HG03432 (cell line): ENCODE measurements around the gene UPK1B.
"Not testable (repeated sequence)": the region's sequence is repeated elsewhere in the genome, so short reads cannot be mapped to it uniquely, and the experiment has no call there.

Experiments used
- ATAC-seq: cut with Tn5 transposase; IDR thresholded peaks from one replicate; pipeline ENCODE4 v1.9.1; 2021; ENCODE audit warnings: mild to moderate bottlenecking, moderate library complexity; ENCODE audit not compliant: unreplicated experiment

Gene UPK1B

DNA sequence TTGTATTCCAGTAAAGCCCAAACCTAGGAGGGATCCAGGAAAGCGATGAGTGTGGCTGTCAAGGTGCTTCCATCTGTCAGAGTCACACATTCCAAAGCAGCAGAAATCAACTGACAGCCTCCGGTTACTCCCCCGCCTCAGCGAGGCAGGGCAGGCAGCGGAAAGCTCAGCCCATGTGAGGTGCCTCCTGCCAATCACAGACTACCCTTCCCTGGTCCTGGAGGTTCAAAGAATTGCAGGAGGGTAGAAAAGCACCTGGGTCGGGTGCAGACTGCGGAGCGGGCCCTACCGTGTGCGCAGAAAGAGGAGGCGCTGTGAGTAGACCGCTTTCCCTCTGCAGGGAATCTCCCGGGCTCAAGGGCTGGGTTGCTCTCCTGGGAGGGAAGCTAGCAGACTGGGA is at the start of gene UPK1B:
Gene UPK1B (plus strand): TSS at position 274 of the 400 bp plus-strand sequence. CDS start 13,144 bp downstream, outside the sequence.
- no peak for ATAC-seq

DNA sequence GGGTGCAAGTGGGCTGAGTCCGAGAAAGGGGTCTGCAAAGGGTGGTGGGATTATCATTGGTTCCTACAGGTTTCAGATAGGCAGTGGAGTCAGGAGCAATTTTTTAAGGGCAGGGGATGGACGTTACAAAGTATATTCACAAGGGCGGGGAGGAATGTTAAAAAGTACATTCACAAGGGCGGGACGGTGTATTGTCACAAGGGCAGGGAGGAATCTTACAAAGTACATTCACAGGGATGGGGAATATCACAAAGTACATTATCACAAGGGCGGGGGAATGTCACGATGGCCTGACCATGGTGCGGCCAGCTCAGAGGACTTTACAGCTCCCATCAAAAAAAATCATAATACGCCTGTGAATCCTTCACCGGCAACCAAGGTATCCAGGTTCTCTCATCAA is 48.1 kb upstream of the UPK1B start:
- no peak for ATAC-seq

DNA sequence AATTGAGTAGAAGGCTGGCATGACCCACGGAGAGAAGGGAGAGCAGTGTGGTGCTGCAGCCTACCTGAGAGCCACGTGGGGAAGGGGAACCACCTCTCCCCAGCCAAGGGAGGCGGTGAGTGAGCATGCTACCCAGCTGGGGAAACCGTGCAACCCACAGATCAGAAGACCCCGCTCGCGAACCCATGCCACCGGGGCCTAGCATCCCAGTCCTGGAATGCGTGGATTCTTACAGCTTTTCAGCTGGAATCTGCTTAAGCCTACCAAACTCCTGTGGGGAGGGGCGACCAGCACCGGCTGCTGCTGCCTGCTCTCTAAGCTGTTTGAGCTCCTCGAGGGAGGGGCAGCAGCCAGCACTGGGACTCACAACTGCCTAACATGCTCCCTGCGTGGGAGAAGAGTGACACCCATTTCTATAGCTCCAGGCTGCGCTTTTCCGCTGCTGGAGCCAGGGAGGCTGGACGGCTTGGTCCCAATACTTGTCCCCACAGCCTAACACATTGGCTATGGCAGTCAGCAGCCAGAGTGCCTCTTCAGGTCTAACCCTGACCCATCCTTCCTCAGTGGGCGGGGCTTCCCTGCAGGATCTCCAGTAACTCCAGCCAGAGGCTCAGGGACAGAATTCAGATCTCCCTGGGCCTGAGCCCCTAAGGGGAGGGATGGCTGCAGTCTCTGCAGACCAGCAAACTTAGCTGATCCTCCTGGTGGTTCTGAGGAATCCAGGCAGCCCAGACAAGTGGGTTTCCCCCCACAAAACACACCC is 47.5 kb upstream of the UPK1B start:
- ATAC-seq = no peak

DNA sequence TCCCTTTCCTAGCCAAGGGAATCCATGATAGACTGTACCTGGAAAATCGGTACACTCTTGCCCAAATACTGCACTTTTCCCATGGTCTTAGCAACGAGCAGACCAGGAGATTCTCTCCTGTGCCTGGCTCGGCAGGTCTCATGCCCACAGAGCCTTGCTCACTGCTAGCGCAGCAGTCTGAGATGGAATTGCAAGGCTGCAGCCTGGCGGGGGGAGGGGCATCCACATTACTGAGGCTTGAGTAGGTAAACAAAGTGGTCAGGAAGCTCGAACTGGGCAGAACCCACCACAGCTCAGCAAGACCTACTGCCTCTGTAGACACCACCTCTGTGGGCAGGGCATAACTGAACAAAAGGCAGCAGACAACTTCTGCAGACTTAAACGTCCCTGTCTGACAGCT is 43.1 kb upstream of the UPK1B start:
- not testable (repeated sequence) for ATAC-seq

DNA sequence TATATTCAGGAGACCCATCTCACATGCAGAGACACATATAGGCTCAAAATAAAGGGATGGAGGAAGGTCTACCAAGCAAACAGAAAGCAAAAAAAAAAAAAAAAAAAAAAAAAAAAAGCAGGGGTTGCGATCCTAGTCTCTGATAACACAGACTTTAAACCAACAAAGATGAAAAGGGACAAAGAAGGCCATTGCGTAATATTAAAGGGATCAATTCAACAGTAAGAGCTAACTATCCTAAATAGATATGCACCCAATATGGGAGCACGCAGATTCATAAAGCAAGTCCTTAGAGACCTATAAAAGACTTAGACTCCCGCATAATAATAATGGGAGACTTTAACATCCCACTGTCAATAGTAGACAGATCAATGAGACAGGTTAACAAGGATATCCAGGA is 41.1 kb upstream of the UPK1B start:
- not testable (repeated sequence) for ATAC-seq

DNA sequence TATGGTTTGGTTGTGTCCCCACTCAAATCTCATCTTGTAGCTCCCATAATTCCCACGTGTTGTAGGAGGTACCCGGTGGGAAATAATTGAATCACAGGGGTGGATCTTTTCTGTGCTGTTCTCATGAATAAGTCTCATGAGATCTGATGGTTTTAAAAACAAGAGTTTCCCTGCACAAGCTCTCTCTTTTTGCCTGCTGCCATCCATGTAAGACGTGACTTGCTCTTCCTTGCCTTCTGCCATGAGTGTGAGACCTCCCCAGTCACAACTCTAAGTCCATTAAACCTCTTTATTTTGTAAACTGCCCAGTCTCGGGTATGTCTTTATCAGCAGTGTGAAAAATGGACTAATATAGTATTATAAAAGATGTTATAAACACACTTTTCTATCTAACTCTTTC is 34.0 kb upstream of the UPK1B start:
- not testable (repeated sequence) for ATAC-seq

DNA sequence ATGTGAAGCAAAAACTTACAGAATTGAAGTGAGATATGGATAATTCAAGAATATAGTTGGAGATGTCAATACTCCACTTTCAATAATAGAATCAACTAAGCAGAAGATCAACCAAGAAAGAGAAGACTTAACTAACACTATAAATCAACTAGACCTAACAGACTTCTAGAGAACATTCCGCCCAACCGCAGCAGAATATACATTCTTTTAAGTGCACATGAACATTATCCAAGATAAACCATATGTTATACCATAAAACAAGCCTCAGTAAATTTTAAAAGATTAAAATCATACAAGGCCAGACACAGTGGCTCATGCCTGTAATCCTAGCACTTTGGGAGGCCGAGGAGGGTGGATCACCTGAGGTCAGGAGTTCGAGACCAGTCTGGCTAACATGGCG is 32.9 kb upstream of the UPK1B start:
- no peak for ATAC-seq

DNA sequence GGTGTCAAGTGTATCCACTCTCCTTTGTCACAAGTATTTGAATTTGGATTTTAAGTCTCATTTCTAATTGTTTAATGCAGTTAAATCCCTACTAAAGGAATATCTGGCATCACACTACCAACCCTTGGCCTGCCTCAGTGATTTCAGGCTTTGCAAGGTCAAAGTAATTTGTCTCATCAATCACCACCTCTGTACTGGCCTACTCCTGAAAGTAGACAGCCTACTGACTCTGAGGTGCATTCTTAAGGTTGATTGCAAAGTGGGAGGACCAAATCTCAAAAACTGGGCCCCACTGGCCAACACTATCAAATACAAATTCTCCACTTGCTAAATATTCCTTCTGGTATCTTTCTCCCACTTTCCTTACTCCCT is 28.3 kb upstream of the UPK1B start:
- ATAC-seq = peak; percentile 32

DNA sequence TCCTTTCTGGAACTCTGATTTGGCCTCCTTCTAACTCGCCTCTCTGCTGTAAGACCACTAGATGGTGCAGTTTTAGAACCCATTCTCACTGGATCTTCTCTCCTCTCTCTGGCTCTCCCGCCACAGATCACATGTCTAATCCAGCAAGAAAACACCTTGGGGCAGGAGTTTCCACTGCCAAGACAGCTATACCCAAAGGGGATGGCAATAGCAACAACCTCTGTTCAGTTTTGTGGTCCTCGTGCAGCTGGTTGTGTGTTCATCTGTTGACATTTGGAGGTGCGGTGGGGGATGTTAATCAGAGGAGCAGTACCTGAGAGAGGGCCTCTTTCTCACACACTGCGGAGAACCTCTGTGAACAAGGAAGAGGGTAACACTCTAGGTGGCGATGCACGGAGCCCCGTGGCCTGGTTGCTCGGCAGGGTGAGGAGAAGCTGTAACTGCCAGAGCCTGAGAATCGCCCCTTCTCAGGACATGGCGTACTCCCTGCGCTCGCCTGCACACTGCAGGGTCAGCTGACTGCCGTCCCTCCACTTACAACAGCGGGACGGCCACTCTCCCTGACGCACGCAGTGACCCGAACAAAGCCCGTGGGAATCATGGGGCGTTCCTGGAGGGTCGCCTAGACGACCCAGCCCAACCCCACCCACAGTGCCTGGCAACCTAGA is 27.8 kb upstream of the UPK1B start, which contains the start of gene TEX55:
Gene TEX55 (plus strand): TSS at position 666 of the 668 bp plus-strand sequence. CDS start 25 bp downstream, outside the sequence.
- peak; percentile 83 for ATAC-seq

DNA sequence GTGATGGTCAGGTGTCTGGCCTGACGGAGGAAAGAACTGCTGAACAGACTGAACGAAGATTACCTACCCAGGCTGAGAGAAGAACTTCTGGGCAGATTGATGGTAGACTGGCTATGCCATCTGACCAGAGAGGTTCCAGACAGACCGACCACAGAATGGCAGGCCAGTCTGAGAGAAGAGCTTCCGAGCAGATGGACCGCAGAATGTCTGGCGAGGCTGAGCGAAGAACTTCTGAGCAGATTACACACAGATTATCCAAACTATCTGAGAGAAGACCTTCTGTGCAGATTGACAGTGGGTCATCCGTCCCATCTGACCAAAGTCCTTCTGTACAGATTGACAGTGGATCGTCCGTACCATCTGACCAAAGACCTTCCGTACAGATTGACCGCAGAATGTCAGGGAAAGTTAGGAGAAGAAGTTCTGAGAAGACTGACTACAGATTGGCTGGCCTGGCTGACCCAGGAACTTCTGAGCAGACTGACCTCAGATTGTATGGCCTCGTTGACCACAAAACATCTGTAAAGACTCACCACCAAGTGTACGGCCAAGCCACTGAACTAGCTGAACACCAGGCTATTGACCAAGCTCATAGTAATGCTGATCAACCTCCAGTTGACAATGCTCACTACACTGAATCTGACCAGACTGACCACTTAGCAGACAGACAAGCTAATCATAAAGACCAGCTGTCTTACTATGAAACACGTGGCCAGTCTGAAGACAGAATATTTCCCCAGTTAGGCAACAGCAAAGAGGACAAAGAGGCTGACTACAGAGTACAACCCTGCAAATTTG is 26.6 kb upstream of the UPK1B start:
- ATAC-seq = no peak

DNA sequence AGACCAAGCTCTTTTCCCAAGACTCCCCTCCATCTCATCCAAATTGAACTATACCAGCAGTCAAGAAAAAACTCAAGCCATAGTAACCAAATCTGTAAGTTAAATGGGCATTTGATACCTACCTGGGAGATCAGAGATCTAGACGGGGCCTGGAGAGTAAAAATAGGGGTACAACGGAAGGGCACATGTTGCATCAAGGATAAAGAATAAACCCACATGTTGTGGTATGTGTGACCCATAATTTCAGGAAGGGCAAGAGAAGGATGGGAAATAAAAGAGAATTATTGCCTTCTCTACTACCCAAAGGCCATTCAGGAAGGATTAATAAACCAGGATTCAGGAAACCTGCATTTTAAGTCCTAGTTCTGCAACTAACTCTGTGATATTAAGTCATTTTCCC is 25.9 kb upstream of the UPK1B start:
- no peak for ATAC-seq

DNA sequence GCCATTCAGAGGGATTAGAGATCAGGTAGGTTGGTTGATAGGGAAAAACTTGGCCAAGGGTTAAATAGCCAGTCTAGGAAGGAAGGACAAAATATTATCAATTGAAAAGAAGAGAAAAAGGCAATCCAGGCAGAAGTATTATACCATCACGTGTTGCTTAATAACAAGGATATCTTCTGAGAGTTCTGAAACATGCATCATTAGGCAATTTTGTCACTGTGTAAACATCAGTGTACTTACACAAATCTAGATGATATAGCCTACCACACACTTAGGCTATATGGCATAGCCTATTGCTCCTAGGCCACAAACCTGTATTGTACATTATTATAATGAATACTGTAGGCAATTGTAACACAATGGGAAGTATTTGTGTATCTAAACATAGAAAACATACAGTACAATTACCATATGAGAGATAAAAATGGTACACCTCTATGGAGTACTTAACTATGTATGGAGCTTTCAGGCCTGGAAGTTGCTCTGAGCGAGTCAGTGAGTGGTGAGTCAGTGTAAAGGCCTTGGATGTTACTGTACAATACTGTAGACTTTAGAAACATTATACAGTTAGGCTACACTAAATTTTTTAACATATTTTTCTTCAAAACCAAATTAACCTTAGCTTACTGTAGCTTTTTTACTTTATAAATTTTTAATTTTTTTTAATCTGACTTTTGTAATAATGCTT is 24.8 kb upstream of the UPK1B start:
- ATAC-seq = no peak

DNA sequence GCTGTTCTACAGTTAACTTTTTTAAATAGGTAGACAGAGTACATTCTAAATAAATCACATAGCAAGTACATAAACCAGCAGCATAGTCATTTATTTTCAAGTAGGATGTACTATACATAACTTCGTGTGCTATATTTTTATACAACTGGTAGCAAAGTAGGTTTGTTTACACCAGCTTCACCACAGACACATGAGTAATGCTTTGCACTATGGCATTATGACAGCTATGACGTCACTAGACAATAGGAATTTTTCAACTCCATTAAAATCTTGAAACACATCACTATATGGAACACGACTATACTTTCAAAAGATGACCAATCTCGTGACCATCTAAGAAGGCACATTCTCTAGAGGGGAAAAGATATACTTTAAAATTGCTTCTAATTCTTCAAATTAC is 23.9 kb upstream of the UPK1B start:
- ATAC-seq = no peak

DNA sequence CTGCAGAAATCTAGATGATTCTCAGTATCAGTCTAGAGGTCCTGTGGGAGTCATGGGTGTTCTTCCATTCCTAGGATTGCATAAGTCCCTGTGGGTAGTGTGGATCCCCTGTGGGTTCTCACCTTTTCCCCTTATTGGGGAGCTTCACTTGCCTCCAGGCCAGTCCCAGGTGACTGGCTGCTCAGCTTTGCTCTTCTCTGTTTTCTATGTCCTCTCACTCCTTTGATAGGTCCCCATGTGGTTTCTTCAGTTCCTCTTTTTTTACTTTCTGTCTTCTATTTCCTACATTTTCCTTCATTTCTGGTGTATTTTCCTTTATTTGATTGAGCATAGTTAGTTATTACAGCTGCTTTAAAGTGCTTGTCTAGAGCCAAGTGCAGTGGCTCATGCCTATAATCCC is 16.5 kb upstream of the UPK1B start:
- no peak for ATAC-seq

DNA sequence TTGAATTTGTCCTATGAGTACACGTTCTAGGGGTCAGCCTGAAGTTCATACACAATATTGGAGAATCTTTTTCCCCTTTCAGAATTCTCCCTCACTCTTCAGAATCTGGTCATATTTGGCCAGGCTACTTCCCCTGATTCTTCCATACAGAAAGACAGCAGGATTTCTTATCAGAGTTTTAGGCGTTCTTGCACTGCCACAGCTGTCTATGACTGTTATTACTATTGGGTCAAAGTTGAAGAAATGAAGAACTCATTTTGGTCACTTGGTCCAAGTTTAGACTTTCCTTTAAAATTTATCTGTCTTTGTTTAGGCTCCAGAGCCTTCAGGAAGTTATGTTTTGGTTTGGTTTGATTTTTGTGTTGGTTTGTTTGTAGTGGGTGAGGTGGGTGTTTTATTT is 15.4 kb upstream of the UPK1B start:
- no peak for ATAC-seq

DNA sequence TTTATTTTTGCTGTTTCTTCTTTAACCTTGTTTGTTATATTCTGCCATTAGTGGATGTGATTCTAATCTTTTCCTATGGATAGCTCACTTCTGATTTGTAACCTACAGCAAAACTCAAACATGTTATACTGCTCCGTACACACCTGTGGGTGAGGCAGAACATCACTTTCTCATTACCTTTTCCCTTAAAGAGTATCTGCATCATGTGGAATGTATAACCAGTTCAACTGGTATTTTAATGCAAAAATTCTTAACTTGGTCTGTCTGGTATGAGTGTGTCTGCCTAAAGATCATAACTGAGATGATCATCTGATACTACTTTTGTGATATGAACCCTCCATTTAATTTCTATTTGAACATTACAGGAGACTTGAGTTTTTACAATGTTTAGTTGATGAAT is 13.0 kb upstream of the UPK1B start:
- no peak for ATAC-seq

DNA sequence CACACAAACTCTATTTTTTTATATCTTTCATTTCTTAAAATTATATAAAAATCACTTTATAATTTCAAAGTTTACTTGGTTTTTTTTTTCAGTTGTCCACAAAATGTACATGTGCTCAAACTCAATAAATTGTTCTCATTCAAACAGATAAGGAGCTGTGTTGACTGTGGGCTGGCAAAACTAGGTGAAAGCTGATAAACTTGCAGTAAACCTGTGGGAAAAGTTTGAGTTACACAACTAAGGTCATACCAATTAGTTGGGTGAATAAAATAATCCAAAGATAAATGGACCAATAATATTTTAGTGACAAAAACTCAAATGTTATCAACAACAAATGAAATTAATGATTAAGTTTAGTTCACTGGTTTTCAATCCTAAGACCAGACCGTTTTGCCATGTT is 12.6 kb upstream of the UPK1B start:
- ATAC-seq = no peak

DNA sequence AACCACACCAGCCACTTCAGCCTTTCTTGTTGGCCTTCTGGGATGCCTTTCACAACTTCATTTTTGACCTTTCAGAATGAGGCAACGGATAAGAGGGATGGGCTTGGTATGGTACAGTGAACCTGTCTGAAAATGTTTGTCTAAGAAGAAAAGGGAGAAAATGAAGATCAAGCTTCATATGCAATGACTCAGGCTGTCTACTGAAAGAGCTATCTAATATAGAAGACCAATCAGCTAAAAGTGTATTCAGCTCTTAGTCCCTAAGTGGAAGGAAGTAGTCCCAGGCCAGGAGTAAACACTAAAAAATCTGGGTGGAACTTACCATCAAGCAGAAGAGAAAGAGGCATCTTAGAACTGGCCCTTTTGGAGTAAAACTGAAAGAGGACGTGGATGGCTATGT is 12.2 kb upstream of the UPK1B start:
- ATAC-seq = no peak

DNA sequence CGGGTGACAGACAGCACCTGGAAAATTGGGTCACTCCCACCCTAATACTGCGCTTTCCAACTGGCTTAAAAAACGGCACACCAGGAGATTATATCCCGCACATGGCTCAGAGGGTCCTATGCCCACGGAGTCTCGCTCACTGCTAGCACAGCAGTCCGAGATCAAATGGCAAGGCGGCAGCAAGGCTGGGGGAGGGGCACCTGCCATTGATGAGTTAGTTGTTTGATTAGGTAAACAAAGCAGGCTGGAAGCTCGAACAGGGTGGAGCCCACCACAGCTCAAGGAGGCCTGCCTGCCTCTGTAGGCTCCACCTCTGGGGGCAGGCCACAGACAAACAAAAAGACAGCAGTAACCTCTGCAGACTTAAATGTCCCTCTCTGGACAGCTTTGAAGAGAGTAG is 8.7 kb upstream of the UPK1B start:
- not testable (repeated sequence) for ATAC-seq

DNA sequence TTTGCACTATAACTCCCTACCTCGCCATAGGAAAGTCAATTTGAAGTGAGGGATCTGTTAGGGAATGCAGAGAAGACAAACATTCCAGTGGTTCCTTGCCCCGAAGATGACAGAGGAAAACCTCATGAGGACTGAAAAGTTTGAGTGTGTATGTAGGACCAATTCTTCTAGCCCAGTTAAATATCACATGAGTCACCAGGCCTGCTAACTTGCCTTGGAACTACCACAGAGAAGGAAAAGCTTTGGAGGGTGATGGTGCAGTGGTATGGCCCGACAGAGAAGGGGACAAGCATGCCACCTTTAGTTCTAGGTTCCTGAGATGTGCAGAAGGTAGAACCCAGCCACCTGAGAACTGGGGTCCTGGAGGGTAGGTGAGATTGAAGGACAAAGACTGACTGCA is 2.6 kb upstream of the UPK1B start:
- no peak for ATAC-seq
